ENCODE data around the gene SIPA1. TPM values are rescaled to one million over a fixed set of nuclear protein-coding genes. Genes with fewer than 3 reads are reported as not detected.

The SIPA1 gene
- 30.0 and 43.2 TPM in 2 replicates for total RNA-seq (2021)
- percentile 39 among the genes with signal in this experiment for Bru-seq, nascent RNA
- percentile 43 among the genes with signal in this experiment for BruChase-seq, experiment 1, labeled RNA remaining after a 2-hour chase
- BruChase-seq, experiment 2, labeled RNA remaining after a 6-hour chase: percentile 53 among the genes with signal in this experiment
- long read RNA-seq, transcript SIPA1-209 (16 exons, 3,521 nt): major isoform, 42 of 70 reads
- long read RNA-seq, partial matches to known transcripts: 20 of 70 reads
- long read RNA-seq, other reads (novel, unspliced or antisense): 8 of 70 reads

- no peaks in the 10 kb centered on the region for H3K27me3 ChIP-seq (replicated peaks; ENCODE audit: insufficient read depth, low read depth, low read length, poor library complexity)
- ChIA-PET POLR2A (ENCODE audit: low non-redundant PET) (no interaction called here), CTCF (interaction anchor here (0.6 to 0.8 kb wide), 3 partner anchors 233 to 707 kb away, joined by 3 read pairs; partner anchors contain the start of gene FIBP)
- BruUV-seq (replicated peaks): no TSS peak
- peaks cover 27% of the 10 kb centered on the region for H3K36me3 ChIP-seq (ENCODE audit: insufficient read depth, low read length, poor library complexity, severe bottlenecking)
- peak; percentile 84 for DNase-seq (ENCODE audit: low spot score)
- peak within 1 kb of the TSS; percentile 76 for H3K4me3 ChIP-seq (ENCODE audit: low read depth, low read length, poor library complexity, severe bottlenecking)
- no peaks in the 10 kb centered on the region for H3K9me3 ChIP-seq (ENCODE audit: low read depth, low read length, poor library complexity, severe bottlenecking)
- H3K4me1 ChIP-seq (ENCODE audit: insufficient read depth, low read length, poor library complexity, severe bottlenecking): peaks cover 11% of the 10 kb centered on the region
- H3K27ac ChIP-seq (ENCODE audit: low read depth, low read length, poor library complexity, severe bottlenecking): peak within 1 kb of the TSS; percentile 80
- intact Hi-C loops (cut with micrococcal nuclease; ENCODE audit: unreplicated experiment): no loop called here
- TF ChIP-seq CTCF (conservative IDR thresholded peaks at IDR 0.05; ENCODE audit: low read depth, low read length) (no peak), EZH2 (IDR thresholded peaks at IDR 0.05; ENCODE audit: borderline replicate concordance, low read depth, low read length, poor library complexity, severe bottlenecking) (no peak)
Measured at GRCh38 chr11:65637794-65638419, at the start of gene SIPA1. Gene SIPA1, plus strand, starts transcription at chr11:65638101. Its CDS starts 2,821 bp downstream, at chr11:65640922.

GRCh38 chr11:65588199-65589054 lies 49.5 kb upstream of the SIPA1 start:
- Histone ChIP-seq H3K9me3 (ENCODE audit: low read depth, low read length, poor library complexity, severe bottlenecking) (no peaks in the 10 kb centered on the region), H3K4me1 (ENCODE audit: insufficient read depth, low read length, poor library complexity, severe bottlenecking) (no peaks in the 10 kb centered on the region), H3K36me3 (ENCODE audit: insufficient read depth, low read length, poor library complexity, severe bottlenecking) (peaks cover 10% of the 10 kb centered on the region), H3K27ac (ENCODE audit: low read depth, low read length, poor library complexity, severe bottlenecking) (no peak overlapping the region), H3K27me3 (replicated peaks; ENCODE audit: insufficient read depth, low read depth, low read length, poor library complexity) (no peaks in the 10 kb centered on the region), H3K4me3 (ENCODE audit: low read depth, low read length, poor library complexity, severe bottlenecking) (no peak overlapping the region)
- intact Hi-C loops (cut with micrococcal nuclease; ENCODE audit: unreplicated experiment): no loop called here
- DNase-seq (ENCODE audit: low spot score): peak; percentile 74
- BruUV-seq (replicated peaks): no TSS peak
- ChIA-PET POLR2A (ENCODE audit: low non-redundant PET) (no interaction called here), CTCF (interaction anchor here (0.6 to 2.2 kb wide), 2 partner anchors 9 to 47 kb away, joined by 6 to 9 read pairs; no protein-coding TSS in a partner anchor)
- TF ChIP-seq CTCF (conservative IDR thresholded peaks at IDR 0.05; ENCODE audit: low read depth, low read length) (peak; percentile 73), EZH2 (IDR thresholded peaks at IDR 0.05; ENCODE audit: borderline replicate concordance, low read depth, low read length, poor library complexity, severe bottlenecking) (no peak)

GRCh38 chr11:65589444-65590239 lies 48.3 kb upstream of the SIPA1 start:
- BruUV-seq (replicated peaks): no TSS peak
- POLR2A ChIA-PET (ENCODE audit: low non-redundant PET): no interaction called here
- intact Hi-C loops (cut with micrococcal nuclease; ENCODE audit: unreplicated experiment): no loop called here

More at GRCh38 chr11:65589444-65590239, 48.3 kb upstream of the SIPA1 start:
- Histone ChIP-seq H3K4me3 (ENCODE audit: low read depth, low read length, poor library complexity, severe bottlenecking) (no peak overlapping the region), H3K4me1 (ENCODE audit: insufficient read depth, low read length, poor library complexity, severe bottlenecking) (no peaks in the 10 kb centered on the region), H3K27me3 (replicated peaks; ENCODE audit: insufficient read depth, low read depth, low read length, poor library complexity) (no peaks in the 10 kb centered on the region), H3K9me3 (ENCODE audit: low read depth, low read length, poor library complexity, severe bottlenecking) (no peaks in the 10 kb centered on the region), H3K27ac (ENCODE audit: low read depth, low read length, poor library complexity, severe bottlenecking) (no peak overlapping the region), H3K36me3 (ENCODE audit: insufficient read depth, low read length, poor library complexity, severe bottlenecking) (peaks cover 10% of the 10 kb centered on the region)
- CTCF ChIA-PET: no interaction called here
- TF ChIP-seq CTCF (conservative IDR thresholded peaks at IDR 0.05; ENCODE audit: low read depth, low read length): no peak
- TF ChIP-seq EZH2 (IDR thresholded peaks at IDR 0.05; ENCODE audit: borderline replicate concordance, low read depth, low read length, poor library complexity, severe bottlenecking): no peak
- DNase-seq (ENCODE audit: low spot score): no peak
